ENCODE results near the gene PLPPR2. TPM values are rescaled to one million over a fixed set of nuclear protein-coding genes. Genes with fewer than 3 reads are reported as not detected.
A peak's percentile ranks its signal among the peaks of the same experiment; 100 is the strongest.
"Not testable (repeated sequence)": the region's sequence is repeated elsewhere in the genome, so short reads cannot be mapped to it uniquely, and the experiment has no call there.

The PLPPR2 gene
- polyA plus RNA-seq, 3 donors, result 35.0 to 99.4 (median 45.5) TPM

DNA sequence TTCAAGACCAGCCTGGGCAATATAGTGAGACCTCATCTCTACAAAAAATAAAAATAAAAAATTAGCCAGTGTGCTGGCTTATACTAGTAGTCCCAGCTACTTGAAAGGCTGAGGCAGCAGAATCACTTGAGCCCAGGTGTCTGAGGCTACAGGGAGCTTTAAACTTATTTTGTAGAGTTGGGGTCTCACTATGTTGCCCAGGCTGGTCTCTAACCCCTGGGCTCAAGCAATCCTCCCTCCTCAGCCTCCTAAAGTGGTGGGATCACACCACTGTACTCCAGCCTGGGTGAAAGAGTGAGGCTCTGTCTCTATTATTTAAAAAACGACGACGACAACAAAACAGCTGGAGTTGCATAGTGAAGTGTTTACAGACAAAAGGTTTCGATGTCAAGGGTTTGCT is 23.7 kb upstream of the PLPPR2 start:
- no peak overlapping the region for H3K4me2 ChIP-seq (replicated peaks; ENCODE audit: extremely low read depth, low read length, poor library complexity, severe bottlenecking)
- no peak overlapping the region for H2AFZ ChIP-seq (ENCODE audit: insufficient read depth, low read depth, low read length, poor library complexity, severe bottlenecking)
- intact Hi-C loops (cut with micrococcal nuclease), result loop anchor here in 1 of 2 donors (5.0 kb wide), 1 partner anchor 34 kb away; the partner anchor contains the start of gene TSPAN16
- peak overlapping the region in 1 of 7 donors; percentile 30 for H3K27ac Mint-ChIP-seq
- no peak overlapping the region for H3K4me3 Mint-ChIP-seq
- H3K9ac ChIP-seq (ENCODE audit: insufficient read depth, low read length, poor library complexity, severe bottlenecking), result no peak overlapping the region
- H3K27ac ChIP-seq (ENCODE audit: low read depth in 1 of 2, low read length in 2 of 2), result no peak overlapping the region
- peaks cover 0 to 6% (median 0%) of the 10 kb centered on the region in 7 donors for H3K9me3 Mint-ChIP-seq
- no peak for DNase-seq
- peaks cover 99% of the 10 kb centered on the region for H3K79me2 ChIP-seq (ENCODE audit: insufficient read depth, low read length)
- no peaks in the 10 kb centered on the region for H3K27me3 ChIP-seq (ENCODE audit: control insufficient read depth in 2 of 2, insufficient read depth in 2 of 2, low read length in 2 of 2)
- TF ChIP-seq, protein P1, sequence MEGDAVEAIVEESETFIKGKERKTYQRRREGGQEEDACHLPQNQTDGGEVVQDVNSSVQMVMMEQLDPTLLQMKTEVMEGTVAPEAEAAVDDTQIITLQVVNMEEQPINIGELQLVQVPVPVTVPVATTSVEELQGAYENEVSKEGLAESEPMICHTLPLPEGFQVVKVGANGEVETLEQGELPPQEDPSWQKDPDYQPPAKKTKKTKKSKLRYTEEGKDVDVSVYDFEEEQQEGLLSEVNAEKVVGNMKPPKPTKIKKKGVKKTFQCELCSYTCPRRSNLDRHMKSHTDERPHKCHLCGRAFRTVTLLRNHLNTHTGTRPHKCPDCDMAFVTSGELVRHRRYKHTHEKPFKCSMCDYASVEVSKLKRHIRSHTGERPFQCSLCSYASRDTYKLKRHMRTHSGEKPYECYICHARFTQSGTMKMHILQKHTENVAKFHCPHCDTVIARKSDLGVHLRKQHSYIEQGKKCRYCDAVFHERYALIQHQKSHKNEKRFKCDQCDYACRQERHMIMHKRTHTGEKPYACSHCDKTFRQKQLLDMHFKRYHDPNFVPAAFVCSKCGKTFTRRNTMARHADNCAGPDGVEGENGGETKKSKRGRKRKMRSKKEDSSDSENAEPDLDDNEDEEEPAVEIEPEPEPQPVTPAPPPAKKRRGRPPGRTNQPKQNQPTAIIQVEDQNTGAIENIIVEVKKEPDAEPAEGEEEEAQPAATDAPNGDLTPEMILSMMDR (IDR thresholded peaks at IDR 0.05), result no peak
- no peak overlapping the region for H3K4me3 ChIP-seq (replicated peaks in 1 of 3; ENCODE audit: low read depth in 2 of 3, low read length in 3 of 3)
- H3K4me1 ChIP-seq (ENCODE audit: control insufficient read depth in 1 of 2, insufficient read depth in 2 of 2, low read length in 2 of 2), result peaks cover 10 to 24% of the 10 kb centered on the region in 2 donors
- peaks cover 72% of the 10 kb centered on the region for H4K20me1 ChIP-seq (ENCODE audit: insufficient read depth, low read length)
- peaks cover 74 to 99% of the 10 kb centered on the region in 2 donors for H3K36me3 Mint-ChIP-seq
- 100% methylated on average over 3 of the region's 4 CpGs for WGBS (ENCODE audit: insufficient coverage)
- H3K36me3 ChIP-seq (replicated peaks in 1 of 2; ENCODE audit: control insufficient read depth in 1 of 2, insufficient read depth in 2 of 2, low read length in 2 of 2), result peaks cover 89 to 98% of the 10 kb centered on the region in 2 donors
- no peaks in the 10 kb centered on the region for H3K9me3 ChIP-seq (replicated peaks in 1 of 2; ENCODE audit: control insufficient read depth in 1 of 2, insufficient read depth in 1 of 2, low read length in 2 of 2)
- H3K27me3 Mint-ChIP-seq (ENCODE audit: low read depth in 3 of 3), result peaks cover 0 to 2% (median 0%) of the 10 kb centered on the region in 3 donors
- peaks cover 8% of the 10 kb centered on the region for H3K4me1 Mint-ChIP-seq

DNA sequence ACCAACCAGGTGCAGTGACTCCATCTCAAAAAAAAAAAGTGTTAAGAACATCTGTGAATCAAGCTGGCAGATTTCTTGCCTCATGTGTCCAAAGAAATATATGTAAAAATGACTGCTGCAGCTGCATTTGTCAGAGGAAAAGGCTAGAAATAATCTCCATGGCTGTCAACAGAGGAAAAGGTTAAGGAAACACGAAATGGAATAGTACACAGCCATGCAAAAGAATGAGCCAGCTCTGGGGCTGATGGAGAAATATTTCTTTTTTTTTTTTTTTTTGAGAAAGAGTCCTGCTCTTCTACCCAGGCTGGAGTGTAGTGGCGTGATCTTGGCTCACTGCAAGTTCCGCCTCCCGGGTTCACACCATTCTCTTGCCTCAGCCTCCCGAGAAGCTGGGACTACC is 22.4 kb upstream of the PLPPR2 start:
- Histone ChIP-seq H4K20me1 (ENCODE audit: insufficient read depth, low read length) (peaks cover 85% of the 10 kb centered on the region), H3K4me2 (replicated peaks; ENCODE audit: extremely low read depth, low read length, poor library complexity, severe bottlenecking) (no peak overlapping the region), H2AFZ (ENCODE audit: insufficient read depth, low read depth, low read length, poor library complexity, severe bottlenecking) (no peak overlapping the region), H3K27ac (ENCODE audit: low read depth in 1 of 2, low read length in 2 of 2) (no peak overlapping the region), H3K9ac (ENCODE audit: insufficient read depth, low read length, poor library complexity, severe bottlenecking) (no peak overlapping the region), H3K9me3 (replicated peaks in 1 of 2; ENCODE audit: control insufficient read depth in 1 of 2, insufficient read depth in 1 of 2, low read length in 2 of 2) (no peaks in the 10 kb centered on the region), H3K36me3 (replicated peaks in 1 of 2; ENCODE audit: control insufficient read depth in 1 of 2, insufficient read depth in 2 of 2, low read length in 2 of 2) (peaks cover 78 to 88% of the 10 kb centered on the region in 2 donors), H3K4me1 (ENCODE audit: control insufficient read depth in 1 of 2, insufficient read depth in 2 of 2, low read length in 2 of 2) (peaks cover 19 to 28% of the 10 kb centered on the region in 2 donors), H3K27me3 (ENCODE audit: control insufficient read depth in 2 of 2, insufficient read depth in 2 of 2, low read length in 2 of 2) (no peaks in the 10 kb centered on the region), H3K4me3 (replicated peaks in 1 of 3; ENCODE audit: low read depth in 2 of 3, low read length in 3 of 3) (no peak overlapping the region), H3K79me2 (ENCODE audit: insufficient read depth, low read length) (peaks cover 99% of the 10 kb centered on the region)
- 100% methylated on average over 1 of the region's 5 CpGs for WGBS (ENCODE audit: insufficient coverage)
- Mint-ChIP-seq H3K4me1 (peaks cover 15% of the 10 kb centered on the region), H3K27me3 (ENCODE audit: low read depth in 3 of 3) (peaks cover 0 to 2% (median under 1%) of the 10 kb centered on the region in 3 donors), H3K27ac (peak overlapping the region in 2 of 7 donors; percentile 8 to 25), H3K9me3 (peaks cover 0 to 6% (median 0%) of the 10 kb centered on the region in 7 donors), H3K36me3 (peaks cover 71 to 98% of the 10 kb centered on the region in 2 donors), H3K4me3 (no peak overlapping the region)
- TF ChIP-seq, protein P1 (IDR thresholded peaks at IDR 0.05), result no peak
- DNase-seq, result no peak
- intact Hi-C loops (cut with micrococcal nuclease), result loop anchor here in 1 of 2 donors (5.0 kb wide), 1 partner anchor 36 kb away; the partner anchor contains the start of gene TSPAN16

DNA sequence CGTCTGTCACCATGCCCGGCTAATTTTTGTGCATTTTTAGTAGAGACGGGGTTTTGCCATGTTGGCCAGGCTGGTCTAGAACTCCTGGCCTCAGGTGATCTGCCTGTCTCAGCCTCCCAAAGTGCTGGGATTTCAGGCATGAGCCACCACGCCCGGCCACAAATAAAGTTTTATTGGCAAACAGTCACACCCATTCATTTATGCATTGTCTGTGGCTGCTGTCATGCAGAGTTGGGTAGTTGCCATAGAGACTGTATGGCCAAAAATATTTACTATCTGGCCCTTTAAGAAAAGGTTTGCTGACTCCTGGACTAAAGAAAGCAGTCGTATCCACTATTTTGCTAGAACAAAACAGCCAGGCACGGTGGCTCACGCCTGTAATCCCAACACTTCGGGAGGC is 21.4 kb upstream of the PLPPR2 start:
- H2AFZ ChIP-seq (ENCODE audit: insufficient read depth, low read depth, low read length, poor library complexity, severe bottlenecking); H3K4me3 Mint-ChIP-seq; H3K27me3 Mint-ChIP-seq (ENCODE audit: low read depth in 3 of 3); H3K9me3 ChIP-seq (replicated peaks in 1 of 2; ENCODE audit: control insufficient read depth in 1 of 2, insufficient read depth in 1 of 2, low read length in 2 of 2); H3K9me3 Mint-ChIP-seq; DNase-seq; H3K4me2 ChIP-seq (replicated peaks; ENCODE audit: extremely low read depth, low read length, poor library complexity, severe bottlenecking); H3K4me3 ChIP-seq (replicated peaks in 1 of 3; ENCODE audit: low read depth in 2 of 3, low read length in 3 of 3); H3K9ac ChIP-seq (ENCODE audit: insufficient read depth, low read length, poor library complexity, severe bottlenecking); H3K27me3 ChIP-seq (ENCODE audit: control insufficient read depth in 2 of 2, insufficient read depth in 2 of 2, low read length in 2 of 2): not testable (repeated sequence)
- Histone ChIP-seq H3K36me3 (replicated peaks in 1 of 2; ENCODE audit: control insufficient read depth in 1 of 2, insufficient read depth in 2 of 2, low read length in 2 of 2) (peaks cover 68 to 78% of the 10 kb centered on the region in 2 donors), H3K79me2 (ENCODE audit: insufficient read depth, low read length) (peaks cover 99% of the 10 kb centered on the region), H4K20me1 (ENCODE audit: insufficient read depth, low read length) (peaks cover 94% of the 10 kb centered on the region), H3K4me1 (ENCODE audit: control insufficient read depth in 1 of 2, insufficient read depth in 2 of 2, low read length in 2 of 2) (peaks cover 28 to 38% of the 10 kb centered on the region in 2 donors), H3K27ac (ENCODE audit: low read depth in 1 of 2, low read length in 2 of 2) (peak overlapping the region in 1 of 2 donors; percentile 5)
- Mint-ChIP-seq H3K36me3 (peaks cover 66 to 91% of the 10 kb centered on the region in 2 donors), H3K4me1 (peaks cover 26% of the 10 kb centered on the region), H3K27ac (peak overlapping the region in 5 of 7 donors; percentile 30 to 75 (median 48))
- 95% methylated on average over 6 of the region's 9 CpGs for WGBS (ENCODE audit: insufficient coverage)
- intact Hi-C loops (cut with micrococcal nuclease), result loop anchor here in 1 of 2 donors (5.0 kb wide), 1 partner anchor 37 kb away; the partner anchor contains the start of gene TSPAN16
